Neural progenitor cell (in vitro differentiated cells): Measurements from ENCODE around the gene AFF1. TPM values are rescaled to one million over a fixed set of nuclear protein-coding genes. Genes with fewer than 3 reads are reported as not detected.

Source experiments
- DNase-seq: peaks from one replicate; pipeline ENCODE4 v3.0.0-alpha.2; 2016; ENCODE audit warnings: low spot score
- H2AFZ ChIP-seq: fragments of 200-600 bp; sonication (generic); replicated peaks from 2 replicates; pipeline ENCODE4 v1.6.1; 2016; ENCODE audit warnings: antibody characterized with exemption
- H3F3A ChIP-seq: fragments of 200-600 bp; sonication (generic); 2 replicates; pipeline ENCODE4 v1.6.1; 2016; ENCODE audit warnings: antibody characterized with exemption, low read depth
- H3K27ac ChIP-seq: fragments of 200-600 bp; sonication (generic); 2 replicates; pipeline ENCODE4 v1.5.1; 2016; ENCODE audit warnings: mild to moderate bottlenecking
- H3K27me3 ChIP-seq: fragments of 200-600 bp; sonication (generic); 2 replicates; pipeline ENCODE4 v1.6.1; 2016; ENCODE audit warnings: mild to moderate bottlenecking, moderate library complexity
- H3K36me3 ChIP-seq: fragments of 200-600 bp; sonication (generic); 2 replicates; pipeline ENCODE4 v1.5.1; 2016
- H3K4me1 ChIP-seq: fragments of 200-600 bp; sonication (generic); 2 replicates; pipeline ENCODE4 v1.6.1; 2016; ENCODE audit warnings: mixed run types
- H3K4me2 ChIP-seq: fragments of 200-600 bp; sonication (generic); 2 replicates; pipeline ENCODE4 v1.6.1; 2016
- H3K4me3 ChIP-seq: fragments of 200-600 bp; sonication (generic); 2 replicates; pipeline ENCODE4 v1.5.1; 2016
- H3K79me2 ChIP-seq: fragments of 200-600 bp; sonication (generic); 2 replicates; pipeline ENCODE4 v1.6.1; 2016; ENCODE audit warnings: low read depth
- H3K9ac ChIP-seq: fragments of 200-600 bp; sonication (generic); 2 replicates; pipeline ENCODE4 v1.6.1; 2016
- H3K9me3 ChIP-seq: fragments of 200-600 bp; sonication (generic); 2 replicates; pipeline ENCODE4 v1.5.1; 2016; ENCODE audit warnings: low read depth
- H4K20me1 ChIP-seq: fragments of 200-600 bp; sonication (generic); 2 replicates; pipeline ENCODE4 v1.6.1; 2016; ENCODE audit warnings: low read depth
- H3K27ac Mint-ChIP-seq: 3 replicates; pipeline ENCODE4 v1.8.0; 2021; ENCODE audit warnings: mixed read lengths
- H3K27me3 Mint-ChIP-seq: 2 replicates; pipeline ENCODE4 v1.8.0; 2022; ENCODE audit warnings: low read depth, mild to moderate bottlenecking, inconsistent platforms, moderate library complexity, mixed read lengths; ENCODE audit not compliant: insufficient read depth
- H3K36me3 Mint-ChIP-seq: 3 replicates; pipeline ENCODE4 v1.8.0; 2021; ENCODE audit warnings: mixed read lengths
- H3K4me1 Mint-ChIP-seq: 3 replicates; pipeline ENCODE4 v1.8.0; 2021; ENCODE audit warnings: mixed read lengths
- H3K4me3 Mint-ChIP-seq: 3 replicates; pipeline ENCODE4 v1.8.0; 2021; ENCODE audit warnings: mild to moderate bottlenecking, moderate library complexity, mixed read lengths
- H3K9me3 Mint-ChIP-seq: 3 replicates; pipeline ENCODE4 v1.8.0; 2020; ENCODE audit warnings: mixed read lengths
- CTCF ChIP-seq: fragments of 200-600 bp; sonication (generic); IDR thresholded peaks from 2 replicates; pipeline ENCODE4 v1.5.1; 2017; ENCODE audit warnings: antibody characterized with exemption, mild to moderate bottlenecking
- EZH2 ChIP-seq: fragments of 200-600 bp; sonication (generic); IDR thresholded peaks from 2 replicates; pipeline ENCODE4 v1.6.1; 2017; ENCODE audit warnings: antibody characterized with exemption, mild to moderate bottlenecking, moderate library complexity
- EZH2phosphoT487 ChIP-seq: fragments of 200-600 bp; sonication (generic); IDR thresholded peaks from 2 replicates; pipeline ENCODE4 v1.6.1; 2017; ENCODE audit warnings: antibody characterized with exemption
- total RNA-seq: library from RNA; depleted of rRNA; stranded (reverse); fragments of >200 nt; gene quantifications from 2 replicates; pipeline ENCODE4 v1.2.3, GENCODE V29; 2015; ENCODE audit warnings: low replicate concordance

AFF1 gene
- total RNA-seq, 1 donor from 2014 or later: 29.0 TPM

DNA sequence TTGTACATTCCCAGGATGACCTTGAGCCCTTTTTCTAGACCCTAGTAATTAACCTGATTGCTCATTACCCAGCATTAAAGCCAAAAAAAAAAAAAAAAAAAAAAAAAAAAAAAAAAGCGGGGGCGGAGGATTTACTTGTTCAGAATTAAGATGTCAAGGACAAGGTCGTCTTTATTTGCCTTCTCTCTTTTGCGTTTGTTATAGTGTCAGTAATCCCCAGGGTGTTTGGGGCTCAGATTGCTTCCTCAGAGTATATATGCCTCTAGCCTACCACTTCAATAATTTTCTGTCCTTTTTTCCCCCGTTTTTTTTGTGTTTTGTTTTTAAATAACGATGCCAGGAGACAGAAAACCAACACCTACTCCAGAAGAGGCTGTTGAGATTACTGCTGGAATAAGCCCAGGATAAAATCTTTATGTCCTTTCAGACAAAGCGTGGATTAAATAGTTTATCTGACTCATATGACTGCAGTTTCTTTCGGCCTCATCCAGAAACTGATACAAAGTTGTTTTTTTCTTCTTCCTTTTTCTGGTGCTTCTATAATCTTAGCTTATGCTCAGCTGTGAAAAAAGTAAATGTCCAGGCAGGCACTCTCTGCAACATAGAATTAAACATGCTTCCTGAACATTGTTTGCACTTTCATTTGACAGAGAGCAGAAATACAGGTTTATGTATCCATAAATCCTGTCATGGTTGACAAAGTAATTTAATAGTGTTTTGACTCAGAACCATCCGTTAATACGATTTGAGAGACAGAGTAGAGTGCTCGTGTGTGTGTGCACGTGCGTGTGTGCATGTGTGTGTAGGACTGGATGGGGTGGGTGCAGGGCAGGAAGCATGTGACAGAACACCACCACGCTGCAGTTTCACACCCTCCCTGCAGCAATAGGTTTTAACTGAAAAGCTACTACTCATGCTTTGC lies 138.6 kb downstream of the AFF1 start:
- H3K27me3 Mint-ChIP-seq: peaks cover 4% of the 10 kb centered on the region
- Histone ChIP-seq H3K4me3 (no peak overlapping the region), H3K9me3 (no peaks in the 10 kb centered on the region), H3K4me2 (no peak overlapping the region), H3K4me1 (peaks cover 32% of the 10 kb centered on the region), H3K79me2 (peaks cover 85% of the 10 kb centered on the region), H2AFZ (no peak overlapping the region), H3K36me3 (no peaks in the 10 kb centered on the region), H3F3A (peaks cover 4% of the 10 kb centered on the region), H4K20me1 (peaks cover 51% of the 10 kb centered on the region), H3K9ac (no peak overlapping the region), H3K27ac (no peak overlapping the region), H3K27me3 (no peaks in the 10 kb centered on the region)
- H3K4me1 Mint-ChIP-seq: peaks cover 36% of the 10 kb centered on the region
- H3K4me3 Mint-ChIP-seq: peak overlapping the region; percentile 25
- no peak overlapping the region for H3K27ac Mint-ChIP-seq
- peaks cover 4% of the 10 kb centered on the region for H3K36me3 Mint-ChIP-seq
- no peak for TF ChIP-seq EZH2
- TF ChIP-seq EZH2phosphoT487: no peak
- no peak for TF ChIP-seq CTCF
- H3K9me3 Mint-ChIP-seq: no peaks in the 10 kb centered on the region
- no peak for DNase-seq

DNA sequence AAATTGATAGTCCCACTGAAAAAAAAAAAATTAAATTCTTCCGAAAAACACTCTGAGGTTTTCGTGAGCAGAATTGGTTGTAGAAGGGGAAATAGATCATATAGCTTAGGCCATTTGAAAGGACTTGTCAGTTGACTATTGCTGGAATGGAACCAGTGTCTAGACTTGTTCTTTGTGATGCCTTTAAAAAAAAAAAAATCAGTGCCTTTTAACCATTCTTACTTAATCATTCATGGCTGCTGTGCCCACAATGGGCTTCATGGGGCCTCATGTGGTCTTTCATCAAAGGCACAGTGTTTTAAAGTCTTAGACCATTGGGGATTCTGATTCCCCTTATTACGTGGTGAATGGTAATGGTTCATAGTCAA lies 139.3 kb downstream of the AFF1 start:
- H3K9me3 Mint-ChIP-seq: no peaks in the 10 kb centered on the region
- DNase-seq: peak; percentile 35
- H3K4me3 ChIP-seq: no peak overlapping the region
- H3K4me2 ChIP-seq: no peak overlapping the region
- H3K27me3 ChIP-seq: no peaks in the 10 kb centered on the region
- no peak overlapping the region for H2AFZ ChIP-seq
- H3K4me3 Mint-ChIP-seq: no peak overlapping the region
- H3F3A ChIP-seq: peaks cover 4% of the 10 kb centered on the region
- no peak for TF ChIP-seq EZH2
- no peak for TF ChIP-seq CTCF
- no peak for TF ChIP-seq EZH2phosphoT487
- H3K4me1 Mint-ChIP-seq: peaks cover 33% of the 10 kb centered on the region
- peaks cover 4% of the 10 kb centered on the region for H3K27me3 Mint-ChIP-seq
- peaks cover 4% of the 10 kb centered on the region for H3K36me3 Mint-ChIP-seq
- no peaks in the 10 kb centered on the region for H3K36me3 ChIP-seq
- H3K9ac ChIP-seq: no peak overlapping the region
- H3K79me2 ChIP-seq: peaks cover 85% of the 10 kb centered on the region
- peaks cover 39% of the 10 kb centered on the region for H3K4me1 ChIP-seq
- no peak overlapping the region for H3K27ac Mint-ChIP-seq
- H3K9me3 ChIP-seq: no peaks in the 10 kb centered on the region
- no peak overlapping the region for H3K27ac ChIP-seq
- peaks cover 51% of the 10 kb centered on the region for H4K20me1 ChIP-seq

- Histone ChIP-seq H3K4me3 (no peak overlapping the region), H3K9ac (no peak overlapping the region), H3K4me1 (peaks cover 40% of the 10 kb centered on the region), H2AFZ (no peak overlapping the region), H3F3A (peaks cover 4% of the 10 kb centered on the region), H3K4me2 (no peak overlapping the region), H3K9me3 (no peaks in the 10 kb centered on the region), H3K79me2 (peaks cover 86% of the 10 kb centered on the region), H3K27ac (no peak overlapping the region), H3K27me3 (no peaks in the 10 kb centered on the region), H3K36me3 (no peaks in the 10 kb centered on the region), H4K20me1 (peaks cover 51% of the 10 kb centered on the region)
- DNase-seq: no peak
- peaks cover 3% of the 10 kb centered on the region for H3K36me3 Mint-ChIP-seq
- H3K9me3 Mint-ChIP-seq: no peaks in the 10 kb centered on the region
- no peak for TF ChIP-seq EZH2phosphoT487
- no peak for TF ChIP-seq CTCF
- TF ChIP-seq EZH2: no peak
- H3K27ac Mint-ChIP-seq: no peak overlapping the region
- no peak overlapping the region for H3K4me3 Mint-ChIP-seq
- peaks cover 26% of the 10 kb centered on the region for H3K4me1 Mint-ChIP-seq
- H3K27me3 Mint-ChIP-seq: peaks cover 4% of the 10 kb centered on the region
Observed at GRCh38 chr4:87075876-87076275, 141.1 kb downstream of the AFF1 start.
